Measurements from ENCODE around the gene CCDC3. TPM values are rescaled to one million over a fixed set of nuclear protein-coding genes. Genes with fewer than 3 reads are reported as not detected.

The CCDC3 gene
- total RNA-seq, 1 experiment from 2014 or later = 2.8 TPM

GRCh38 chr10:13046851-13047528 lies 45.5 kb upstream of the CCDC3 start:
- no peaks in the 10 kb centered on the region for H3K36me3 ChIP-seq (ENCODE audit: insufficient read depth, low read length, poor library complexity, severe bottlenecking)
- no TSS peak for BruUV-seq (replicated peaks)
- H3K27ac ChIP-seq (ENCODE audit: low read depth, low read length, poor library complexity, severe bottlenecking) = no peak overlapping the region
- POLR2A ChIA-PET (ENCODE audit: low non-redundant PET) = interaction anchor here (0.6 kb wide), 1 partner anchor 789 kb away, joined by 3 read pairs; no protein-coding TSS in a partner anchor
- CTCF ChIA-PET = no interaction called here
- intact Hi-C loops (cut with micrococcal nuclease; ENCODE audit: unreplicated experiment) = no loop called here
- no peaks in the 10 kb centered on the region for H3K4me1 ChIP-seq (ENCODE audit: insufficient read depth, low read length, poor library complexity, severe bottlenecking)
- H3K27me3 ChIP-seq (replicated peaks; ENCODE audit: insufficient read depth, low read depth, low read length, poor library complexity) = no peaks in the 10 kb centered on the region
- no peaks in the 10 kb centered on the region for H3K9me3 ChIP-seq (ENCODE audit: low read depth, low read length, poor library complexity, severe bottlenecking)
- TF ChIP-seq EZH2 (IDR thresholded peaks at IDR 0.05; ENCODE audit: borderline replicate concordance, low read depth, low read length, poor library complexity, severe bottlenecking) = no peak
- TF ChIP-seq CTCF (conservative IDR thresholded peaks at IDR 0.05; ENCODE audit: low read depth, low read length) = no peak
- DNase-seq (ENCODE audit: low spot score) = no peak
- H3K4me3 ChIP-seq (ENCODE audit: low read depth, low read length, poor library complexity, severe bottlenecking) = no peak overlapping the region

- POLR2A ChIA-PET (ENCODE audit: low non-redundant PET) = no interaction called here
- no TSS peak for BruUV-seq (replicated peaks)
- H3K27me3 ChIP-seq (replicated peaks; ENCODE audit: insufficient read depth, low read depth, low read length, poor library complexity) = no peaks in the 10 kb centered on the region
- H3K36me3 ChIP-seq (ENCODE audit: insufficient read depth, low read length, poor library complexity, severe bottlenecking) = no peaks in the 10 kb centered on the region
- CTCF ChIA-PET = no interaction called here
- H3K27ac ChIP-seq (ENCODE audit: low read depth, low read length, poor library complexity, severe bottlenecking) = no peak overlapping the region
- DNase-seq (ENCODE audit: low spot score) = no peak
- no peaks in the 10 kb centered on the region for H3K9me3 ChIP-seq (ENCODE audit: low read depth, low read length, poor library complexity, severe bottlenecking)
- no peaks in the 10 kb centered on the region for H3K4me1 ChIP-seq (ENCODE audit: insufficient read depth, low read length, poor library complexity, severe bottlenecking)
- H3K4me3 ChIP-seq (ENCODE audit: low read depth, low read length, poor library complexity, severe bottlenecking) = no peak overlapping the region
- TF ChIP-seq CTCF (conservative IDR thresholded peaks at IDR 0.05; ENCODE audit: low read depth, low read length) (no peak), EZH2 (IDR thresholded peaks at IDR 0.05; ENCODE audit: borderline replicate concordance, low read depth, low read length, poor library complexity, severe bottlenecking) (no peak)
- intact Hi-C loops (cut with micrococcal nuclease; ENCODE audit: unreplicated experiment) = no loop called here
Observed at GRCh38 chr10:13043520-13043919, 42.0 kb upstream of the CCDC3 start.

GRCh38 chr10:13039761-13040160 lies 38.2 kb upstream of the CCDC3 start:
- Histone ChIP-seq H3K9me3 (ENCODE audit: low read depth, low read length, poor library complexity, severe bottlenecking) (no peaks in the 10 kb centered on the region), H3K27ac (ENCODE audit: low read depth, low read length, poor library complexity, severe bottlenecking) (no peak overlapping the region), H3K36me3 (ENCODE audit: insufficient read depth, low read length, poor library complexity, severe bottlenecking) (no peaks in the 10 kb centered on the region), H3K27me3 (replicated peaks; ENCODE audit: insufficient read depth, low read depth, low read length, poor library complexity) (no peaks in the 10 kb centered on the region), H3K4me1 (ENCODE audit: insufficient read depth, low read length, poor library complexity, severe bottlenecking) (no peaks in the 10 kb centered on the region), H3K4me3 (ENCODE audit: low read depth, low read length, poor library complexity, severe bottlenecking) (no peak overlapping the region)
- BruUV-seq (replicated peaks) = no TSS peak
- ChIA-PET POLR2A (ENCODE audit: low non-redundant PET) (no interaction called here), CTCF (no interaction called here)
- intact Hi-C loops (cut with micrococcal nuclease; ENCODE audit: unreplicated experiment) = no loop called here
- no peak for TF ChIP-seq CTCF (conservative IDR thresholded peaks at IDR 0.05; ENCODE audit: low read depth, low read length)
- TF ChIP-seq EZH2 (IDR thresholded peaks at IDR 0.05; ENCODE audit: borderline replicate concordance, low read depth, low read length, poor library complexity, severe bottlenecking) = no peak
- no peak for DNase-seq (ENCODE audit: low spot score)
